ENCODE data around the gene FGF1. TPM values are rescaled to one million over a fixed set of nuclear protein-coding genes. Genes with fewer than 3 reads are reported as not detected.
A peak's percentile ranks its signal among the peaks of the same experiment; 100 is the strongest.

FGF1 gene
- total RNA-seq, 1 experiment from 2014 or later: 3.2 TPM

DNA sequence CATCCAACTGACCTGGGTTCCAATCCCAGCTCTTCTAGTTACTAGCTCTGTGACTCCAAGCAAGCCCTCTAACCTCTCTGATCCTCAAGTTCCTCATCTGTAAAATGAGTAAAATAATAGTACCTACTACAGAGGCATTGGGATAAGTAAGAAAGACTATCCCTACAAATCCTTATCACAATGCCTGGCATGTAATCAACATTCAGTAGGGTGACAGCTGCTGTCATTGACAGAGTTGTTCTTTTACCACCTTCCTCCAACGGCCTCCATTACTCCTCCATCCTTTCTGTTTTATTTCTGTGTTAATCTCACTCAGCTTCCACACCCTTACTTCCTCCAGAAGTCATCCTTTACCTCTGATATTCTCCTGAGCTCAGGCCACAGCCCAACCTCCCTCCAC, 40.4 kb downstream of the FGF1 start:
- H4K8ac ChIP-seq (replicated peaks; ENCODE audit: insufficient read length, low read depth, low read length): no peak overlapping the region
- peaks cover 27 to 28% of the 10 kb centered on the region in 2 experiments for H3K4me1 Mint-ChIP-seq
- no peak overlapping the region for H2BK120ac ChIP-seq (ENCODE audit: low read depth, low read length, poor library complexity, severe bottlenecking)

More for the DNA sequence above, 40.4 kb downstream of the FGF1 start:
- Histone ChIP-seq H3K23me2 (ENCODE audit: insufficient read length, low read depth, low read length, poor library complexity, severe bottlenecking) (no peaks in the 10 kb centered on the region), H3T11ph (ENCODE audit: low read length) (no peak overlapping the region), H2BK12ac (ENCODE audit: insufficient read length, low read depth, low read length) (no peak overlapping the region), H3K79me2 (ENCODE audit: insufficient read depth, low read length) (no peaks in the 10 kb centered on the region), H4K5ac (ENCODE audit: insufficient read length, low read depth, low read length) (no peak overlapping the region), H3K14ac (ENCODE audit: insufficient read depth, low read length) (no peak overlapping the region), H3K4me2 (ENCODE audit: insufficient read depth, insufficient read length, low read length) (no peak overlapping the region), H2AK5ac (ENCODE audit: insufficient read length, low read length) (no peak overlapping the region), H3K56ac (ENCODE audit: insufficient read length, low read depth, low read length) (no peak overlapping the region), H3K9me3 (ENCODE audit: control insufficient read depth, low read depth, low read length) (no peaks in the 10 kb centered on the region), H3K9ac (ENCODE audit: extremely low read depth, insufficient read length, low read length) (no peak overlapping the region), H3K4me1 (ENCODE audit: insufficient read depth, low read length) (peaks cover 2% of the 10 kb centered on the region; the same call in 1 of the 2 replicates), H3K18ac (ENCODE audit: insufficient read length, low read depth, low read length) (no peak overlapping the region), H3K27ac (ENCODE audit: insufficient read length, low read depth, low read length) (no peak overlapping the region), H3K4ac (ENCODE audit: low read depth, low read length) (no peak overlapping the region), H2BK15ac (ENCODE audit: low read depth, low read length) (no peak overlapping the region), H4K20me1 (ENCODE audit: control insufficient read depth, insufficient read depth, insufficient read length) (no peaks in the 10 kb centered on the region), H4K91ac (ENCODE audit: insufficient read length, low read depth, low read length) (no peak overlapping the region), H3K23ac (ENCODE audit: insufficient read length, low read depth, low read length) (no peak overlapping the region), H2BK5ac (ENCODE audit: insufficient read length, low read length) (no peak overlapping the region), H3K79me1 (ENCODE audit: insufficient read depth, low read depth, low read length, poor library complexity, severe bottlenecking) (no peaks in the 10 kb centered on the region), H2BK20ac (ENCODE audit: low read depth, low read length, poor library complexity, severe bottlenecking) (no peak overlapping the region), H3K27me3 (ENCODE audit: insufficient read depth, low read length) (no peaks in the 10 kb centered on the region), H2AFZ (ENCODE audit: low read length) (no peak overlapping the region)
- no peak for TF ChIP-seq CTCF (conservative IDR thresholded peaks at IDR 0.05)
- no peak for DNase-seq
- Mint-ChIP-seq H3K4me3 (no peak overlapping the region), H3K9me3 (no peaks in the 10 kb centered on the region), H3K36me3 (ENCODE audit: insufficient read depth in 1 of 3, low read depth in 3 of 3) (no peaks in the 10 kb centered on the region), H3K27me3 (ENCODE audit: low read depth) (no peaks in the 10 kb centered on the region), H3K27ac (peak overlapping the region in 1 of 3 experiments; percentile 32; a peak in 1 of 7 replicates)
- no CpG with 5 or more reads among the region's 1 CpG for WGBS (ENCODE audit: extremely low coverage, insufficient read length, low lambda C conversion rate)
